ENCODE results near the gene CDKL4.
A peak's percentile ranks its signal among the peaks of the same experiment; 100 is the strongest.
"Not testable (repeated sequence)": the region's sequence is repeated elsewhere in the genome, so short reads cannot be mapped to it uniquely, and the experiment has no call there.

The CDKL4 gene

GRCh38 chr2:39228413-39229209, 15.2 kb downstream of the CDKL4 start:
- no peak for DNase-seq

GRCh38 chr2:39227628-39228412, 15.9 kb downstream of the CDKL4 start:
- peak; percentile 64 for DNase-seq

- DNase-seq, result no peak
Measured at GRCh38 chr2:39225567-39225966, 18.2 kb downstream of the CDKL4 start.

GRCh38 chr2:39223909-39224308, 19.9 kb downstream of the CDKL4 start:
- no peak for DNase-seq

GRCh38 chr2:39221459-39221858, 22.3 kb downstream of the CDKL4 start:
- no peak for DNase-seq

GRCh38 chr2:39220136-39220535, 23.6 kb downstream of the CDKL4 start:
- DNase-seq, result no peak

GRCh38 chr2:39218391-39218790, 25.4 kb downstream of the CDKL4 start:
- DNase-seq, result no peak

GRCh38 chr2:39217192-39217550, 26.6 kb downstream of the CDKL4 start:
- DNase-seq, result no peak

GRCh38 chr2:39216346-39217191, 27.2 kb downstream of the CDKL4 start:
- no peak for DNase-seq

- DNase-seq, result no peak
Measured at GRCh38 chr2:39215545-39215944, 28.2 kb downstream of the CDKL4 start.

GRCh38 chr2:39213015-39213414, 30.8 kb downstream of the CDKL4 start:
- no peak for DNase-seq

GRCh38 chr2:39210846-39211245, 32.9 kb downstream of the CDKL4 start:
- no peak for DNase-seq

GRCh38 chr2:39203382-39203781, 40.4 kb downstream of the CDKL4 start:
- DNase-seq, result no peak

GRCh38 chr2:39202639-39203369, 41.0 kb downstream of the CDKL4 start:
- no peak for DNase-seq

- not testable (repeated sequence) for DNase-seq
Measured at GRCh38 chr2:39197003-39197402, 46.8 kb downstream of the CDKL4 start.

- DNase-seq, result no peak
Measured at GRCh38 chr2:39194686-39195085, 49.1 kb downstream of the CDKL4 start.

GRCh38 chr2:39188960-39189494, 54.7 kb downstream of the CDKL4 start:
- DNase-seq, result no peak

- DNase-seq, result no peak
Measured at GRCh38 chr2:39183673-39184072, 60.1 kb downstream of the CDKL4 start.

GRCh38 chr2:39181297-39181696, 62.5 kb downstream of the CDKL4 start:
- no peak for DNase-seq

GRCh38 chr2:39179974-39180960, 63.5 kb downstream of the CDKL4 start:
- DNase-seq, result no peak

- no peak for DNase-seq
Measured at GRCh38 chr2:39178756-39179155, 65.0 kb downstream of the CDKL4 start.

All from NCI-H774 (cell line).